Uterus (tissue), 4 donors: ENCODE results near the gene BRD3. TPM values are rescaled to one million over a fixed set of nuclear protein-coding genes. Genes with fewer than 3 reads are reported as not detected.

Experiments
- DNase-seq, 2 donors: peaks; one replicate each; pipeline ENCODE4 v3.0.0-alpha.2; 2019 to 2020
- H3K27ac ChIP-seq, 2 donors: fragments of 200-600 bp; sonication (generic); 1 replicate in 1 of 2; 2 replicates in 1 of 2; pipeline ENCODE4 v1.5.1; 2016 to 2018
- H3K27me3 ChIP-seq, 2 donors: fragments of 200-600 bp; sonication (generic); one replicate each; pipeline ENCODE4 v1.5.1; 2018 to 2019; ENCODE audit warnings: control low read depth in 1 of 2
- H3K36me3 ChIP-seq, 2 donors: fragments of 200-600 bp; sonication (generic); one replicate each; pipeline ENCODE4 v1.5.1; 2019; ENCODE audit warnings: control low read depth in 1 of 2
- H3K4me1 ChIP-seq, 2 donors: fragments of 200-600 bp; sonication (generic); one replicate each; pipeline ENCODE4 v1.5.1; 2018 to 2019; ENCODE audit warnings: control low read depth in 1 of 2
- H3K4me3 ChIP-seq, 2 donors: fragments of 200-600 bp; sonication (generic); 1 replicate in 1 of 2; 2 replicates in 1 of 2; pipeline ENCODE4 v1.5.1; 2018 to 2019; ENCODE audit warnings: mild to moderate bottlenecking in 1 of 2
- H3K9me3 ChIP-seq, 2 donors: fragments of 200-600 bp; sonication (generic); one replicate each; pipeline ENCODE4 v1.5.1; 2019; ENCODE audit warnings: control low read depth in 1 of 2
- CTCF ChIP-seq, 4 experiments: fragments of 200-600 bp in 2 of 4; fragments of 450-650 bp in 2 of 4; sonication (generic) in 2 of 4; IDR thresholded peaks; one replicate each; pipeline ENCODE4 v1.5.1; 2016 to 2019; ENCODE audit warnings: antibody characterized with exemption in 4 of 4, mild to moderate bottlenecking in 2 of 4, moderate library complexity in 1 of 4
- POLR2A ChIP-seq, 2 donors: fragments of 450-650 bp; IDR thresholded peaks; one replicate each; pipeline ENCODE4 v1.6.1; 2016; ENCODE audit warnings: antibody characterized with exemption in 2 of 2, mild to moderate bottlenecking in 1 of 2, moderate library complexity in 1 of 2
- intact Hi-C: fragments of 100-400 bp; cut with DNase I; formaldehyde crosslinking; loops from one replicate; pipeline ENCODE4 v1.15.1; 2023; ENCODE audit warnings: low total_unique reads
- total RNA-seq, 4 donors: library from RNA; depleted of rRNA in 3 of 4; stranded (reverse); fragments of >200 nt in 3 of 4; gene quantifications; one replicate each; pipeline versions ENCODE4 v1.1.0 to v1.2.4, GENCODE V29; 2014 to 2023
- donor health status: DM: yes; HTN: yes; CAD: no.

Gene BRD3
- total RNA-seq, 4 donors from 2014 or later = 7.2 to 85.0 (median 42.6) TPM

- H3K9me3 ChIP-seq = no peaks in the 10 kb centered on the region
- TF ChIP-seq CTCF (IDR thresholded peaks at IDR 0.05) (no peak), POLR2A (IDR thresholded peaks at IDR 0.05) (no peak)
- intact Hi-C loops = no loop called here
- H3K27me3 ChIP-seq = no peaks in the 10 kb centered on the region
- no peaks in the 10 kb centered on the region for H3K36me3 ChIP-seq
- H3K27ac ChIP-seq = no peak overlapping the region
- no peak for DNase-seq
- no peak overlapping the region for H3K4me3 ChIP-seq
- H3K4me1 ChIP-seq = no peaks in the 10 kb centered on the region
Measured at GRCh38 chr9:134028076-134028475, 39.8 kb downstream of the BRD3 start.

- TF ChIP-seq CTCF (IDR thresholded peaks at IDR 0.05) (no peak), POLR2A (IDR thresholded peaks at IDR 0.05) (no peak)
- Histone ChIP-seq H3K9me3 (no peaks in the 10 kb centered on the region), H3K4me1 (no peaks in the 10 kb centered on the region), H3K27ac (no peak overlapping the region), H3K36me3 (no peaks in the 10 kb centered on the region), H3K4me3 (no peak overlapping the region), H3K27me3 (no peaks in the 10 kb centered on the region)
- intact Hi-C loops = no loop called here
- DNase-seq = no peak
Measured at GRCh38 chr9:134027561-134027960, 40.3 kb downstream of the BRD3 start.

GRCh38 chr9:134026981-134027380, 40.8 kb downstream of the BRD3 start:
- Histone ChIP-seq H3K9me3 (no peaks in the 10 kb centered on the region), H3K27me3 (no peaks in the 10 kb centered on the region), H3K27ac (no peak overlapping the region), H3K4me3 (no peak overlapping the region), H3K4me1 (no peaks in the 10 kb centered on the region), H3K36me3 (no peaks in the 10 kb centered on the region)
- TF ChIP-seq CTCF (IDR thresholded peaks at IDR 0.05) = no peak
- TF ChIP-seq POLR2A (IDR thresholded peaks at IDR 0.05) = no peak
- intact Hi-C loops = no loop called here
- DNase-seq = no peak

GRCh38 chr9:134026581-134026980, 41.2 kb downstream of the BRD3 start:
- no peaks in the 10 kb centered on the region for H3K9me3 ChIP-seq
- peak in 1 of 2 donors; percentile 37 for DNase-seq
- intact Hi-C loops = no loop called here
- H3K27ac ChIP-seq = no peak overlapping the region
- H3K4me3 ChIP-seq = no peak overlapping the region
- H3K36me3 ChIP-seq = no peaks in the 10 kb centered on the region
- H3K4me1 ChIP-seq = no peaks in the 10 kb centered on the region
- no peak for TF ChIP-seq CTCF (IDR thresholded peaks at IDR 0.05)
- TF ChIP-seq POLR2A (IDR thresholded peaks at IDR 0.05) = no peak
- H3K27me3 ChIP-seq = no peaks in the 10 kb centered on the region

GRCh38 chr9:134025606-134026541, 42.0 kb downstream of the BRD3 start:
- peak; percentile 46 to 58 for DNase-seq
- peak overlapping the region; percentile 68 to 79 for H3K27ac ChIP-seq
- H3K27me3 ChIP-seq = no peaks in the 10 kb centered on the region
- intact Hi-C loops = no loop called here
- H3K4me1 ChIP-seq = no peaks in the 10 kb centered on the region
- no peaks in the 10 kb centered on the region for H3K36me3 ChIP-seq
- H3K9me3 ChIP-seq = no peaks in the 10 kb centered on the region
- TF ChIP-seq POLR2A (IDR thresholded peaks at IDR 0.05) = no peak
- TF ChIP-seq CTCF (IDR thresholded peaks at IDR 0.05) = no peak
- H3K4me3 ChIP-seq = peak overlapping the region; percentile 68 to 87
